Colon (tissue), 2 donors: ENCODE data around the gene RHOC.

Experiments used
- FAIRE-seq: peaks from 2 replicates; lab custom pipeline; 2012; peaks lifted over from hg19 to GRCh38; lab: Jason Lieb, UNC
- donor health status: control.
- donor health status: control.

The RHOC gene

DNA sequence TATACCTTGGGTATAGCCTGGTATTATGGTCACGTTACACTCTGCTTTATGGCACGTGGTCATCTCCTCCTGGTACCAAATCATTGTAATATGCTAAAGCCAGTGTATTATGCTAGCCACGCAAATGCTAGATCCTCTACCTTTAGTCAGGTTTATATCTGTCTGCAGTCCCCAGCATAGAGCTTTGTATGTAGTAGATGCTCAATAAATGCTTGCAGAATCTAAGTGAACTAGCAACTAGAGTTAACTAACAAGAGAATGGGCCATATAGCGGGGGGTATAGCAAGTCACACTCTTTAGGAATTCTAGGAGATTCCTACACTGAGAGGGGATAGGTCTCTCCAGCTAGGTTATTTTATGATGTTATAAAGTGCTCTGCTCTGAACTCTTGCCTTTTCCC is 29.4 kb downstream of the RHOC start:
- no peak for FAIRE-seq

DNA sequence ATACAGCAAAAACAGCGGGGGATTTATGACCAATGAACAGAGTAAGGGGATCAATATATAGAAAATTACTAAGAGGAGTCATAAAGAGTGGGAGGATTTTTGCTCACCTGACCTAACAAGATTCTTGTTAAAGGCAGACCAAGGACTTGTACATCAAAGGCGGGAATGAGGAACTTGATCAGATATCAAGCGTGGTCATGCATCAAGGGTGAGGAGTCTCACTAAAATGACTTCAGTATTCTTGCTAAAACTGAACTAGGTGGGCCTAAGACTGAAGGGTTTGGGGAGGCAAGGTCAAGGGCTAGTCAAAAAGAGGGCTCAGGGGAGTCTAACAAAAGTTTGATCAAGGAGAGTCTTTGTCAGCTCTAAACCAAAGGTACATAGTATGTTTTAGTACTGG is 30.4 kb downstream of the RHOC start:
- FAIRE-seq = no peak

DNA sequence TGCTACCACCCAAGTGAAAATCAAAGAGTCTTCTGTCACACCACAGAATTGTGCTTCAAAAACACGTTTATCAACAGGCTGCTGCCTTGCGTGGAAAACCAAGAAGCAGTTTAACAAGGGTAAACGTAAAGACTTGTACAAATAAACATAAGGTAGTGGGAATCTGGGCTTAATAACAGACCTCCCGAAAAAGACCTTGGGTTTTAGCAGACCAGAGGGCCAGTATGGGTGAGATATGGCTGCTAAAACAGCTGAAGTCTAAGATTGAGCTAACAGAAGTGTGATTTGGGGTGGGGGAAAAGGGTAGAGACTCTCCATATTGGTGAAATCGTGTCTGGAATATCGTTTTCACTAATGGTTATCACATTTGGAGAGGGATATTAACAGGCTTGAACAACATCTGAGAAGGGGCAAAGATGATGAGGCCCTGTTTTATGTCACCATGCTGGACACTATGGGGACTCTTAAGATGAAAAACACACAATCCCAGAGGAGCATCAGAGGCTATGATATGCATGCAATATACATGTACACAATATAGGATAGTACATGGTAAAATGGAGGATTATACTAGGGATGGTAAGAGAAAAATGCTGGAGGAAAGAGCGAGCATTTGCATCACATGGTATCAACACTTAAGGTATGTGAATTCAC is 31.1 kb downstream of the RHOC start:
- no peak for FAIRE-seq

DNA sequence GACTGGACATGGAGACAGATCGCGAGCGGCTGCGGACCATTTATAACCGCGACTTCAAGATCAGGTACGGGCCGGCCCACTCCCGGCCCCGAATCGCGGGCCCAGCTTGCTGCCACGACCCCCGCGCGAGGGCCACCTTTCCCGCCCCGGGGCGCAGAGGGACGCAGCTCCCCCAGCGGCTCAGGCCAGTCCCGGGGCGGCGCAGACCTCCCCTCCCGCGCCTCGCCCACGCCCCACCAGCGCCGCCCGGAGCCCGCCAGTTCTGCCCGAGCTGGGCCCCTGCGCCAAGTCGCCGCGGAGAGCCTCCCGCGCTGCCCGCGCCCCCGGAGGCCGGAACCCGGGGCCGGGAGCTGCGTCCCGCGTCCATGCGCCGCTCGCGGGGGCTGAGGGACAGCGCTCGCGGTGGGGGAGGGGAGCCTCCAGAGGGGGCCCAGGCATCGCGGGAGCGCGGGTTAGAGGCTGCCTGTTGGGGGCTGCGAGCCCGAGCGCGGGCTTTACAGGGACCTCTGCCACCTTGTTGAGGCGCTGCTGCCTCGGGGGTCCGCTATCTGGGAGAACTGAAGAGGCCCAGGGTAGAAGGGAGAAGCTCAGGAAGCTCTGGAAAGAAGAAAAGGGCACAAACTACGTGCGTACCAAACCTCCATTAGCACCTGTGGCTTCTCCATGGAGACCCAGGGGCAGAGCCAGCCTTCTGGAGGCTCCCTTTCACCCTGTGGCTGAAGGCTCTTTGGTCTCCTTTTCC is 31.8 kb downstream of the RHOC start:
- FAIRE-seq = no peak

DNA sequence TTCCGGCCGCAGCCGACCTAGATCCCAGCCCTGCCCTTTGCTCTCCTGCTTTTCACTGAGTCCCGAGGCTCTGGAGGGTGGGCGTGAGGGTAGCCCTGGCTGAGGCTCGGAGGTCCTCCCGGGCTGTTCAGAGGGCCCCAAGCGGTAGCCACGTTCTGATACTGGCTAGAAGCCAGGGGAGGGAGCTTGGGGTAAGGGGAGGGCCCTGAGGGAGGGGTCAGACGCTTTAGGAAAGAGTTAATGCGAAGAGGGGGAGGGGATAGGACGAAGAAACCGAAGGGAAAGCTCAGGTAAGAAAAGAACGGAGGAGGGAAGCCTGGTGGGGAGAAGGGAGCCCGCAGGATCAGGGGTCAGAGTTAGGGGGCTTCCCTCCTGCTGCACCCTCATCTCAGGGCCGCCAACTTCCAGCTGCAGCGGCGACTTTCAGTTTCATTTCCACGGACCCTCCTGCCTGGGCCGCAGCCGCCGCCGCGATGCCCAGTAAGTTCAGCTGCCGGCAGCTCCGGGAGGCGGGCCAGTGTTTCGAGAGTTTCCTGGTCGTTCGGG is 32.4 kb downstream of the RHOC start, which contains the start of gene MOV10:
Gene MOV10 (plus strand): TSS at position 220 of the 546 bp plus-strand sequence. CDS start 254 bp downstream, at position 474.
- no peak for FAIRE-seq

DNA sequence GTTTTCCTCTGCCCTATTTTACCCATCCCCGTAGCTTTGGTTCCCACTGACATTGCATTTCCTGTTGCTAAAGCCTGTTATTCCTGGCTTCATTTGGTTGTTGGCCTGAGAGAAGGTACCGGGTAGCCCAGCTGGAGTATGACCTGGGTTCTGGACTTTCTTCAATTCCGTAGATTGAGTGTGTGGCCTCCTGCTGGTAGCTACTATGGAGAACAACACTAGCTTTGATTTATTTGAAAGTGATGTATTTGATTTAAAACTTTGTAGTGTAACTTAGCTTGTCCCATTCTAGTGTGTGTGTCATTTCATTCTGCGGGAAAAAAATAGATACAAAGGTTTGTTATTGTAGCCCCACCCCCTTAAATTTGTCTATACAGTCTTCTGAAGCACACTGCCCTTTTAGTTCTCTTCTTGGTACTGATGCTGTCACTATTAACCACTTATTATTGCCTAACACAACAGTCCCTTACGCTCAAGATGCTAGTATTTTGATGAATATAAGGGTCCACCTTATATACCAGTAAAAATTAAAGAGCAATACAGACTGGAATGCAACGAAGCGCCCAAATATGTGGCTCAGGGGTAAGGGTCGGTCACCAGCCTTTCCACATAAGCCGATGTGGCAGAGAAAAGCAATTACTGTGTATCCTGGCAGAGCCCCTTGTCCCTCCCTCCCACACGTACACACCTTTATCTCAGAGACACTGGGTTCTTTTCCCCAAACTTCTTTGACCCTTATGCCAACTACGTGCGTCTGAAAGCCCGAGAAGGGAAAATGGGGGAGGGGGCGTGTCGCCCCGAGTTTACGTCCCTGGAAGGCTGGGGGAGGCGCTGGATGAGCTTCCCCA is 33.1 kb downstream of the RHOC start:
- FAIRE-seq = no peak

DNA sequence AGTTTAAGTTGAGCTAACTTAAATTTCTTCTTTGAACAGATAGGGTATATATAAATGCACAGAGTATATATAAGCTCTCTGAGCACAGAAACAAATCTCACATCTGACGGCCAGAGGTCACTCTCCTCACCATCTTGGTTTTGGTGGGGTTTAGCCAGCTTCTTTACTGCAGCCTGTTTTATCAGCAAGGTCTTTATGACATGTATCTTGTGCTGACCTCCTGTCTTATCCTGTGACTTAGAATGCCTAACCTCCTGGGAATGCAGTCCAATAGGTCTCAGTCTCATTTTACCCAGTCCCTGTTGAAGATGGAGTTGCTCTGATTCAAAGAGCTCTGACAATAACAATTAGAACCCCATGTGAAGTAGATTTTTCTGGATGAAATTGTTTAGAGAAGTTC is 34.1 kb downstream of the RHOC start:
- no peak for FAIRE-seq

DNA sequence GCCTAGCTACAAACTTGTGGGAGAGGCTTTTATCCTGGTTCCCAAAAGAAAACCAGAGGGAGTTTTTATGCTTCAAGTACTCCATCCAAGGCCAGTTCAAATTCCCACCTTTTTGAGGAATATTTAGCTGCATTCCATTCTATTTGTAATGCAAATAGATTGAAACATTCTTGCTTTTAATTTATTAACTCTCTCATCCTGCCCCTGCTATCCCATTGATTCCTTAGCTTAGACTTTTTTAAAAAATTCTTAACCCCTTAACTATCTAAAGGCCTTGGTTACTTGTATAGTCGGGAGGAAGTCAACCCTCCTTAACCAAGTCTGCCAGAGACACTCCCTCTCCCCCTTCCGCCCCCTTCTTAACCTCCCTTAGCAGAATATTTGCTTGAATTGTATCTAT is 34.9 kb downstream of the RHOC start:
- FAIRE-seq = no peak

DNA sequence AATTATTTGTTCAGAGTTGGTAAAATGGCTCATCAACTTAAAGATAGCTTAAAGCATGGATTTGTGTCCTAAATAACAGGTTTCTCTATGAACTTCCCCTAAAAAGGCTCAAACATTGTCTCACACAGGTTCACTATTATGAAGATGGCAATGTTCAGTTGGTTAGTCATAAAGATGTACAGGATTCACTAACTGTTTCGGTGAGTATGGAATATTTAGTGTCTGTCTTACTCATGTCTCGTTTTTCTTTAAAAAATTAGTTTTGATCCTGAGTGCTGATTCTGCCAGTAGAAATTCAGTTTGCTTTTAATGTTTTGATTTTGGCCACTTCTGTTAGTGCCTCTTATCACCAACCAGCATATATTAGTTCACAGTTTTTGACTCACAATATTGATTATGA is 40.0 kb downstream of the RHOC start:
- FAIRE-seq = no peak

DNA sequence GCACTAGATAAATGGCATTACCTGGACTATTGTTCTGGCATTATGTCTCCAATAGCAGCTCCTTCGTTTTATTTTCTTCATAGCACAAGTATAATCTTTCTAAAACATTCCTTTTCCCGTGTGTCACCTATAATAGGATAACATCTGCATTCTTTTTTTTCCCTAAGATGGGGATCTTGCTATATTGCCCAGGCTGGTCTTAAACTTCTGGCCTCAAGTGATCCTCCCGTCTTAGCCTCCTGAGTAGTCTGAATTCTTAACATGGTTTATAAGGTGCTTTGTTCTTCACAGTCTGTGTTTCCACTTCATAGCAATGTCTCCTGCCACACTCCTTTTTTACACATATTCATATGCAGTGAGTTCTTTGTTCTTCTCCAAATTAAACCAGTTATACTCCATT is 41.1 kb downstream of the RHOC start:
- FAIRE-seq = no peak

DNA sequence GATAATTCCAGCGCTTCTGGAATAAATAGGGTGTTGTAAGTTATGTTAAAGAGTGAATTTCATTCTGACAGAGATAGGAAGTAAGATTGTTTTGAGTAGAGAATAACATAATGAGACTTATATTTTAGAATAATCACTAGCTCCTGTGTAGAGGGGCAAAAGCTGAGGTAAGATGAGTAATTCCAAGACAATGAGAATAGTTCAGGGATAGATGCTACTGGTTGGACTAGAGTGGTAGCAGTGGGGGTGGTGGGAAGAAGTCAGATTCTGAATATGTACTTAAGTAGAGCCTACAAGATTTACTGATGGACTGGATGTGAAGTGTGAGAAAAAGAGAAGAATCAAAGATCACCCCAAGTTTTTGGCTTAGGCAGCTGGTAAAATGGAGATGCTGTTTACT is 55.7 kb downstream of the RHOC start:
- no peak for FAIRE-seq
